Endometrial microvascular endothelial cells (primary cell): ENCODE data around the gene AGPS. TPM values are rescaled to one million over a fixed set of nuclear protein-coding genes. Genes with fewer than 3 reads are reported as not detected.

Experiments
- in situ Hi-C: cut with HindIII; loops from 2 replicates; pipeline ENCODE4 v1.10.0; 2017; ENCODE audit warnings: low sequenced_read_pairs, low pct_unique_long_range_greater_than_20kb; ENCODE audit errors: inconsistent ontology term
- total RNA-seq: library from RNA; depleted of rRNA; stranded (reverse); fragments of >200 nt; gene quantifications from one replicate; pipeline ENCODE4 v1.2.3, GENCODE V29; 2015; ENCODE audit errors: inconsistent ontology term

Gene AGPS
- total RNA-seq, 1 donor from 2014 or later, result 67.5 TPM

- in situ Hi-C loops, result no loop called here
These were observed 108.6 kb downstream of the AGPS start for GRCh38 chr2:177501186-177501585.

GRCh38 chr2:177506505-177506904, 113.9 kb downstream of the AGPS start:
- in situ Hi-C loops, result no loop called here

GRCh38 chr2:177506998-177507397, 114.4 kb downstream of the AGPS start:
- in situ Hi-C loops, result no loop called here

- in situ Hi-C loops, result no loop called here
These were observed 124.4 kb downstream of the AGPS start for GRCh38 chr2:177516824-177517544.

GRCh38 chr2:177518754-177519153, 126.2 kb downstream of the AGPS start:
- in situ Hi-C loops, result no loop called here

- in situ Hi-C loops, result no loop called here
These were observed 127.1 kb downstream of the AGPS start for GRCh38 chr2:177519534-177520115.

GRCh38 chr2:177520324-177520723, 127.8 kb downstream of the AGPS start:
- in situ Hi-C loops, result no loop called here

- in situ Hi-C loops, result no loop called here
These were observed 131.2 kb downstream of the AGPS start for GRCh38 chr2:177523781-177524180.

- in situ Hi-C loops, result no loop called here
These were observed 132.9 kb downstream of the AGPS start for GRCh38 chr2:177525351-177525924.

- in situ Hi-C loops, result no loop called here
These were observed 135.9 kb downstream of the AGPS start for GRCh38 chr2:177528351-177528933.

GRCh38 chr2:177529166-177529565, 136.6 kb downstream of the AGPS start:
- in situ Hi-C loops, result no loop called here

GRCh38 chr2:177530561-177530960, 138.0 kb downstream of the AGPS start:
- in situ Hi-C loops, result no loop called here

GRCh38 chr2:177531706-177532105, 139.1 kb downstream of the AGPS start:
- in situ Hi-C loops, result no loop called here

- in situ Hi-C loops, result no loop called here
These were observed 140.0 kb downstream of the AGPS start for GRCh38 chr2:177532567-177532966.

GRCh38 chr2:177533253-177533652, 140.7 kb downstream of the AGPS start:
- in situ Hi-C loops, result no loop called here

GRCh38 chr2:177535000-177535399, 142.4 kb downstream of the AGPS start:
- in situ Hi-C loops, result no loop called here

GRCh38 chr2:177535958-177536504, 143.5 kb downstream of the AGPS start:
- in situ Hi-C loops, result no loop called here

- in situ Hi-C loops, result no loop called here
These were observed 144.6 kb downstream of the AGPS start for GRCh38 chr2:177537213-177537612.

- in situ Hi-C loops, result no loop called here
These were observed 145.1 kb downstream of the AGPS start for GRCh38 chr2:177537636-177538035.

- in situ Hi-C loops, result no loop called here
These were observed 145.8 kb downstream of the AGPS start for GRCh38 chr2:177538323-177538722.
